T-cell (primary cell): ENCODE measurements around the gene ASIC1. TPM values are rescaled to one million over a fixed set of nuclear protein-coding genes. Genes with fewer than 3 reads are reported as not detected.

ENCODE experiments used
- ATAC-seq, 4 experiments: fragments of 200-7000 bp in 3 of 4; fragments of 150-1000 bp in 1 of 4; cut with Tn5 transposase; replicated peaks in 1 of 4; 1 replicate in 3 of 4; 2 replicates in 1 of 4; pipeline ENCODE4 v1.10.0; 2021; ENCODE audit warnings: moderate library complexity in 3 of 4, mild to moderate bottlenecking in 2 of 4, moderate number of reproducible peaks in 1 of 4
- CTCF ChIA-PET, 2 donors: fragments of 300-600 bp; sonication (Branson Sonifier 250); formaldehyde crosslinking; loops; one replicate each; lab custom pipeline; 2022; ENCODE audit warnings: antibody characterized with exemption in 2 of 2; lab: Charles Lee
- POLR2A ChIA-PET, 2 donors: fragments of 300-600 bp; sonication (Branson Sonifier 250); formaldehyde crosslinking; loops; one replicate each; lab custom pipeline; 2022; ENCODE audit warnings: antibody characterized with exemption in 2 of 2; lab: Charles Lee
- DNase-seq, 35 experiments: peaks; one replicate each; pipeline versions ENCODE4 v3.0.0 to v3.0.0-alpha.2; 2013 to 2023
- H3K27ac ChIP-seq: one replicate; pipeline ENCODE4 v1.5.1; 2013; ENCODE audit warnings: low read length
- H3K27me3 ChIP-seq, 2 experiments: replicated peaks in 1 of 2; 1 replicate in 1 of 2; 2 replicates in 1 of 2; pipeline versions ENCODE4 v1.6.1 to v1.7.0; 2013; ENCODE audit warnings: low read length in 1 of 2, mixed read lengths in 1 of 2; ENCODE audit not compliant: control insufficient read depth in 2 of 2, insufficient read depth in 2 of 2; ENCODE audit errors: extremely low read depth in 1 of 2
- H3K36me3 ChIP-seq, 2 donors: 1 replicate in 1 of 2; 2 replicates in 1 of 2; pipeline versions ENCODE4 v1.6.1 to v1.7.0; 2013; ENCODE audit warnings: low read length in 1 of 2; ENCODE audit not compliant: control insufficient read depth in 2 of 2, insufficient read depth in 1 of 2; ENCODE audit errors: extremely low read depth in 1 of 2
- H3K4me1 ChIP-seq, 2 experiments: 1 replicate in 1 of 2; 2 replicates in 1 of 2; pipeline versions ENCODE4 v1.6.1 to v1.7.0; 2013; ENCODE audit warnings: low read length in 2 of 2, mixed read lengths in 1 of 2; ENCODE audit not compliant: insufficient read depth in 2 of 2, control insufficient read depth in 1 of 2; ENCODE audit errors: extremely low read depth in 1 of 2
- H3K4me3 ChIP-seq, 2 donors: 1 replicate in 1 of 2; 2 replicates in 1 of 2; pipeline versions ENCODE4 v1.5.1 to v1.7.0; 2013; ENCODE audit warnings: mild to moderate bottlenecking in 2 of 2, low read length in 1 of 2, moderate library complexity in 1 of 2; ENCODE audit not compliant: control insufficient read depth in 1 of 2; ENCODE audit errors: extremely low read depth in 1 of 2
- H3K9me3 ChIP-seq: 2 replicates; pipeline ENCODE4 v1.7.0; 2013
- H3K27ac Mint-ChIP-seq, 2 donors: one replicate each; pipeline ENCODE4 v1.8.0; 2020 to 2021; ENCODE audit warnings: mild to moderate bottlenecking in 2 of 2, mixed read lengths in 2 of 2
- H3K27me3 Mint-ChIP-seq, 2 donors: one replicate each; pipeline ENCODE4 v1.8.0; 2021 to 2022; ENCODE audit warnings: mixed read lengths in 2 of 2
- H3K36me3 Mint-ChIP-seq: one replicate; pipeline ENCODE4 v1.8.0; 2021; ENCODE audit warnings: mixed read lengths
- H3K4me1 Mint-ChIP-seq, 3 donors: one replicate each; pipeline ENCODE4 v1.8.0; 2020 to 2022; ENCODE audit warnings: mixed read lengths in 3 of 3, mild to moderate bottlenecking in 1 of 3
- H3K4me3 Mint-ChIP-seq, 3 donors: one replicate each; pipeline ENCODE4 v1.8.0; 2020 to 2022; ENCODE audit warnings: mild to moderate bottlenecking in 3 of 3, mixed read lengths in 3 of 3, moderate library complexity in 3 of 3
- H3K9me3 Mint-ChIP-seq, 3 donors: one replicate each; pipeline ENCODE4 v1.8.0; 2020 to 2022; ENCODE audit warnings: mixed read lengths in 3 of 3
- WGBS: methylation state at CpG from one replicate; pipeline ENCODE4 v1.1.5; 2013; ENCODE audit warnings: missing lambda C conversion rate; ENCODE audit not compliant: insufficient coverage; 5-methylcytosine and 5-hydroxymethylcytosine counted together
- total RNA-seq, 35 experiments: library from RNA in 6 of 35; stranded (reverse) in 6 of 35; fragments of 120-200 nt in 1 of 35; gene quantifications; one replicate each; pipeline versions ENCODE4 v1.2.1 to v1.2.4 and lab custom pipeline; 2013 to 2026

ASIC1 gene
- total RNA-seq, 5 donors from 2014 or later (not counting 1 experiment from before 2014, with no cell fraction given), result 1.6 to 9.1 (median 5.1) TPM

DNA sequence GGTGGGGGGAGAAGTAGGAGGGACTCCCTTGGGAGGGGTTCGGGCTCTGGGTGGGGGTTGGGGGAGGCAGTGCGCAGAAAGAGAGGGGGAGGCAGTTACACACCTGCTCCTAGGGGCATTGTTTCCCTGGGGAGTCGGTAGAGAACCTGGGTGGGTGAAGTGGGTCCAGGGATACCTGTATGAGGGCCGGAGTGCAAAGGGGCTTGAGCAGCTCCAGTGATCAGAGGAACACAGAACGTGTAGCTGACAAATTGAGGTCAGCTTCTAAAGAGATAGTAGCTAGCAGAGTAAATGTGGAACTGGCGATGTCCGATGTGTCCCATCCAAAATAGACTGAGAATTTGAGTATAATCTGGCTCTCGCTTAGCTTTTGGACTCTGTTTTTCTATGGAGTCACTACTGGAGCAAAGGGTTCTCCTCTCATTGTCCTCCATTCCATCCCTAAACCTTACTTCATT lies 28.2 kb downstream of the ASIC1 start:
- Mint-ChIP-seq H3K27ac (peak overlapping the region; percentile 93 to 94), H3K4me1 (peaks cover 40 to 44% (median 40%) of the 10 kb centered on the region in 3 donors), H3K9me3 (no peaks in the 10 kb centered on the region), H3K36me3 (peaks cover 25% of the 10 kb centered on the region), H3K27me3 (no peaks in the 10 kb centered on the region), H3K4me3 (peak overlapping the region; percentile 87 to 93 (median 87))
- CTCF ChIA-PET, result interaction anchor here (0.6 to 6.9 kb wide), 10 partner anchors 10 to 140 kb away, joined by 3 to 94 read pairs (median 4); partner anchors contain the start of genes COX14 (in 1 of the 2) and GPD1 (in 1 of the 2)
- DNase-seq (no peak), ATAC-seq (peak in 1 of 4 experiments; percentile 1)
- Histone ChIP-seq H3K4me1 (peaks cover 10 to 17% of the 10 kb centered on the region in 2 experiments), H3K27me3 (no peaks in the 10 kb centered on the region), H3K4me3 (peak overlapping the region; percentile 51 to 80), H3K9me3 (no peaks in the 10 kb centered on the region), H3K36me3 (peaks cover 5 to 31% of the 10 kb centered on the region in 2 donors), H3K27ac (peak overlapping the region; percentile 95)
- 4% methylated on average over 5 of the region's 8 CpGs for WGBS
- POLR2A ChIA-PET, result interaction anchor here in 1 of 2 donors (0.5 to 1.3 kb wide), 4 partner anchors 26 to 106 kb away, joined by 3 to 11 read pairs (median 5); partner anchors contain the start of gene COX14

DNA sequence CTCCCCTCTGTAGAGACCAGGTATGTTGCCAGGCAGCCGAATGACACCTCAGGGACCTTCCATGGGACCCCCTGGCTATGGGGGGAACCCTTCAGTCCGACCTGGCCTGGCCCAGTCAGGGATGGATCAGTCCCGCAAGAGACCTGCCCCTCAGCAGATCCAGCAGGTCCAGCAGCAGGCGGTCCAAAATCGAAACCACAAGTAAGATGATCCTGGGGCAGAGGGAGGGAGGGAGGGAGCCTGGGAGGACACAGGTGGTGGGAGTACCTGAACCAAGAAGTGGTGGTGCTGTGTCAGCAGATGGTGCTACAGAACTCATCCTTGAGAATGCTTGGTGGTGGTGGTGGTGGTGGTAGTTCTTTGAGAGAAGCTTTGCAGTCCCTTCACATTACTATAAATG lies 28.8 kb downstream of the ASIC1 start:
- ChIA-PET CTCF (interaction anchor here (0.5 to 6.9 kb wide), 6 partner anchors 11 to 124 kb away, joined by 3 to 94 read pairs (median 8); partner anchors contain the start of gene COX14 (in 1 of the 2)), POLR2A (interaction anchor here in 1 of 2 donors (0.5 kb wide), 1 partner anchor 29 kb away, joined by 5 read pairs; no protein-coding TSS in a partner anchor)
- H3K4me1 Mint-ChIP-seq, result peaks cover 40 to 44% (median 40%) of the 10 kb centered on the region in 3 donors
- ATAC-seq (no peak), DNase-seq (peak in 1 of 35 experiments; percentile 30)
- H3K4me3 ChIP-seq, result no peak overlapping the region
- peaks cover 6 to 36% of the 10 kb centered on the region in 2 donors for H3K36me3 ChIP-seq
- H3K27ac ChIP-seq, result peak overlapping the region; percentile 95
- peaks cover 28% of the 10 kb centered on the region for H3K36me3 Mint-ChIP-seq
- H3K27me3 Mint-ChIP-seq, result no peaks in the 10 kb centered on the region
- H3K9me3 Mint-ChIP-seq, result no peaks in the 10 kb centered on the region
- H3K27ac Mint-ChIP-seq, result peak overlapping the region; percentile 93 to 94
- H3K4me1 ChIP-seq, result peaks cover 10 to 17% of the 10 kb centered on the region in 2 experiments
- H3K4me3 Mint-ChIP-seq, result peak overlapping the region; percentile 87 to 93 (median 87)
- 100% methylated on average over 5 of the region's 5 CpGs for WGBS
- H3K27me3 ChIP-seq, result no peaks in the 10 kb centered on the region
- no peaks in the 10 kb centered on the region for H3K9me3 ChIP-seq

DNA sequence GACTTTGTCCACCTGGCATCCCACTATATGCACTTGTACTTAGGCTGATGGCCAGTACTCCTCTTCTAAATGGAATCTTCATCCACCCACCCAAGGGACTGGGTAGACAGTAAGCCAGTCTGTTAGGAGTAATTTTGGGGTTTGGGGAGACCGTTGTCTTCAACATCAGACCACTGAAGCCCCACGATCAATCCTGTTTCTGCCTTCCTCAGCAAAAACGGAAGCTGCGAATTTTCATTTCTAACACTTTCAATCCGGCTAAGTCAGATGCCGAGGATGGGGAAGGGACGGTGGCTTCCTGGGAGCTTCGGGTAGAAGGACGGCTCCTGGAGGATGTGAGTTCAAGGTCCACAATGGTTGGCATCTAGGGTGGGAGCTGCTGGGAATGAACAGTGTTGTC lies 29.8 kb downstream of the ASIC1 start:
- ATAC-seq (no peak), DNase-seq (no peak)
- peaks cover 40 to 44% (median 40%) of the 10 kb centered on the region in 3 donors for H3K4me1 Mint-ChIP-seq
- H3K36me3 ChIP-seq, result peaks cover 10 to 45% of the 10 kb centered on the region in 2 donors
- WGBS, result 98% methylated on average over 8 of the region's 9 CpGs
- peak overlapping the region in 1 of 3 donors; percentile 34 for H3K4me3 Mint-ChIP-seq
- ChIA-PET POLR2A (interaction anchor here in 1 of 2 donors (0.6 kb wide), 1 partner anchor 31 kb away, joined by 5 read pairs; no protein-coding TSS in a partner anchor), CTCF (interaction anchor here (0.8 to 6.9 kb wide), 4 partner anchors 16 to 62 kb away, joined by 4 to 94 read pairs (median 6); partner anchors contain the start of genes COX14 (in 1 of the 2) and RACGAP1 (in 1 of the 2))
- H3K27ac Mint-ChIP-seq, result no peak overlapping the region
- no peaks in the 10 kb centered on the region for H3K9me3 ChIP-seq
- peaks cover 10 to 17% of the 10 kb centered on the region in 2 experiments for H3K4me1 ChIP-seq
- H3K36me3 Mint-ChIP-seq, result peaks cover 32% of the 10 kb centered on the region
- no peaks in the 10 kb centered on the region for H3K9me3 Mint-ChIP-seq
- H3K27me3 Mint-ChIP-seq, result no peaks in the 10 kb centered on the region
- H3K27ac ChIP-seq, result no peak overlapping the region
- H3K4me3 ChIP-seq, result no peak overlapping the region
- no peaks in the 10 kb centered on the region for H3K27me3 ChIP-seq

- peaks cover 10 to 52% of the 10 kb centered on the region in 2 donors for H3K36me3 ChIP-seq
- peak overlapping the region; percentile 11 to 50 for H3K27ac Mint-ChIP-seq
- peaks cover 10 to 17% of the 10 kb centered on the region in 2 experiments for H3K4me1 ChIP-seq
- POLR2A ChIA-PET, result interaction anchor here in 1 of 2 donors (0.6 kb wide), 1 partner anchor 30 kb away, joined by 5 read pairs; no protein-coding TSS in a partner anchor
- H3K9me3 ChIP-seq, result no peaks in the 10 kb centered on the region
- H3K27me3 ChIP-seq, result no peaks in the 10 kb centered on the region
- peaks cover 32% of the 10 kb centered on the region for H3K36me3 Mint-ChIP-seq
- H3K4me3 Mint-ChIP-seq, result no peak overlapping the region
- CTCF ChIA-PET, result interaction anchor here (0.5 to 6.9 kb wide), 6 partner anchors 16 to 923 kb away, joined by 3 to 94 read pairs (median 4); partner anchors contain the start of genes COX14 (in 1 of the 2), GPD1 (in 1 of the 2) and RACGAP1 (in 1 of the 2)
- H3K4me3 ChIP-seq, result no peak overlapping the region
- DNase-seq (no peak), ATAC-seq (no peak)
- peaks cover 40 to 44% (median 40%) of the 10 kb centered on the region in 3 donors for H3K4me1 Mint-ChIP-seq
- H3K9me3 Mint-ChIP-seq, result no peaks in the 10 kb centered on the region
- no peak overlapping the region for H3K27ac ChIP-seq
- H3K27me3 Mint-ChIP-seq, result no peaks in the 10 kb centered on the region
- WGBS, result 90% methylated on average over 3 of the region's 3 CpGs
These were observed 30.6 kb downstream of the ASIC1 start for GRCh38 chr12:50087995-50088394.

DNA sequence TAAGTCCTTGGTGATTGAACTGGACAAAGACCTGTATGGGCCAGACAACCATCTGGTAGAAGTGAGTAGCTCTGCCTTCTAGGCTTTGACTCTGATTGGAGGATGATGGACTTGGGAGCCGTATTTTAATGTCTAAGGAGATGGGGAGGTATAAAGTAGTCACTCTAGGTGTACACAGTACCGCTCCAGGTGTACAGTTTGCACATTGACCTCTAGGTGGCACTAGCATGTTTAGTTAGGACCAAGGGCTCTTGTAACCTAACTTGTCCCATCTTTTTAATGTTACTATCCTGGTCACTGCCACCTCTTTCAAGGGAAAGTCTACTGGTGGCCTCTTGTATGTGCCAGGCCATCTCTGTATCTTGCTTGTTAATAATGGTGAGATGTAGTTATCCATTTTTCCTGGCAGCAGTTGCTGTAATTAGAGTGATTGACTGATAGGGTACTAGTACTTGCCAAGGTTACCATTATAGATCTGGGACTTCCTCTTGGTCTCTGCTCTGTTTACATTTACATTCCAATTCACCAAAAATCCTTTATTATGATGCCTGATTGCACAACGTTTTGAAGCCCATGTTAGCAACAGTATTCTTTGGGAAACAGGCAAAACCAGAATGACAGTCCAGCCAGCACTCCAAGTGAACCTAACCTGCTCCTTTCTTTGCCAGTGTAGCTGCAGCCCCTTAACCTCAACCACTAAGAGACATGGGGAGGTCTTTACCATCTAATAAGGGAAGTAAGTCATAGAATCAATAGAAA lies 31.4 kb downstream of the ASIC1 start:
- H3K27me3 ChIP-seq, result no peaks in the 10 kb centered on the region
- CTCF ChIA-PET, result interaction anchor here (0.5 to 6.9 kb wide), 9 partner anchors 13 to 922 kb away, joined by 3 to 94 read pairs (median 3); partner anchors contain the start of gene COX14 (in 1 of the 2)
- DNase-seq, result peak in 27 of 35 experiments; percentile 11 to 78 (median 40)
- POLR2A ChIA-PET, result interaction anchor here in 1 of 2 donors (0.5 kb wide), 1 partner anchor 76 kb away, joined by 4 read pairs; no protein-coding TSS in a partner anchor
- no peaks in the 10 kb centered on the region for H3K9me3 Mint-ChIP-seq
- WGBS, result 5% methylated on average over 3 of the region's 3 CpGs
- no peaks in the 10 kb centered on the region for H3K27me3 Mint-ChIP-seq
- ATAC-seq, result peak in 3 of 4 experiments; percentile 23 to 35 (median 26)
- peak overlapping the region; percentile 12 to 73 for H3K27ac Mint-ChIP-seq
- H3K4me3 Mint-ChIP-seq, result no peak overlapping the region
- no peak overlapping the region for H3K27ac ChIP-seq
- peaks cover 33% of the 10 kb centered on the region for H3K36me3 Mint-ChIP-seq
- no peak overlapping the region for H3K4me3 ChIP-seq
- peaks cover 10 to 59% of the 10 kb centered on the region in 2 donors for H3K36me3 ChIP-seq
- no peaks in the 10 kb centered on the region for H3K9me3 ChIP-seq
- H3K4me1 ChIP-seq, result peaks cover 10 to 15% of the 10 kb centered on the region in 2 experiments
- H3K4me1 Mint-ChIP-seq, result peaks cover 35 to 39% (median 35%) of the 10 kb centered on the region in 3 donors
